Measurements from ENCODE around the gene BAG2. TPM values are rescaled to one million over a fixed set of nuclear protein-coding genes. Genes with fewer than 3 reads are reported as not detected.

BAG2 gene
- total RNA-seq, 4 donors from 2014 or later, result 0.64 to 1.3 (median 1.0) TPM

DNA sequence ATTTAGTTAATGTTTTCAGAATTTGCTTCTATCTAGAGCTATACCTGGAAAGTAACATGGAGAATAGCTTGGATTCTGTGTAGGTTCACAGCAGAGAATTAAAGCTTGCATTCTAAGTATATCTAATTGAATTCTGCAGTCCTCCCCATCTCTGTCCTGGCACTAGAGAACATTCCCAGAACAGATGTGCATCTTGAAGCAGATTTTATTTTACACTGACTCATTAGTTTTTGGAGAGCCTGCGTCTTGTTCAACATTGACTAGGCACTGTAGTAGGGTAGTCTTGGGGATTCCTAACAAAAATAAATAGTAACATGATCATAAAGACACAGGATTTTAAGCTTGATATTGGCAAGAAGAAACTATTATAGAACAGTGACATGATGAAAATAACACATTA lies 36.2 kb upstream of the BAG2 start:
- 59% methylated on average over 1 of the region's 1 CpG for WGBS

DNA sequence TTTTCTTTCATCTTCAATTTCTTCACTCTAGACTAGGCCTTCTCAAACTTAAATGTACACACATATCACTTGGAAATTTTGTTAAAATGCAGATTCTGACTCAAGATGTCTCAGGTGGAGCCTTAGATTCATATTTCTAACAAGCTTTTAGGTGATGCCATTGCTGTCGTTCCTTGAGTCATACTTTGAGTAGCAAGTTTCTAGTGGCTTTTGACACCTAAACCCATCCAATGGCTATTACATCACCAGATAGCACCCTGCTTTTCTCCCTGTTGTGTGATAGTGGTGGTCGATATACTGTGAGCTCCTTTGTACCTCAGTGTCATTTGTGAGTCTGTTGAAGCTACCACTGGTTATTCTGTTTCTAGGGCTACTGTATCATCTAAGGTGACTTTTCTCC lies 34.8 kb upstream of the BAG2 start:
- Histone ChIP-seq H3K9me3 (no peaks in the 10 kb centered on the region), H3K36me3 (peaks cover 28% of the 10 kb centered on the region), H3K27ac (no peak overlapping the region), H3K4me3 (no peak overlapping the region), H3K4me1 (no peaks in the 10 kb centered on the region), H3K27me3 (no peaks in the 10 kb centered on the region)
- TF ChIP-seq POLR2AphosphoS5 (IDR thresholded peaks at IDR 0.05) (no peak), POLR2A (IDR thresholded peaks at IDR 0.05) (no peak), EP300 (IDR thresholded peaks at IDR 0.05) (no peak)
- TF ChIP-seq, protein P1, sequence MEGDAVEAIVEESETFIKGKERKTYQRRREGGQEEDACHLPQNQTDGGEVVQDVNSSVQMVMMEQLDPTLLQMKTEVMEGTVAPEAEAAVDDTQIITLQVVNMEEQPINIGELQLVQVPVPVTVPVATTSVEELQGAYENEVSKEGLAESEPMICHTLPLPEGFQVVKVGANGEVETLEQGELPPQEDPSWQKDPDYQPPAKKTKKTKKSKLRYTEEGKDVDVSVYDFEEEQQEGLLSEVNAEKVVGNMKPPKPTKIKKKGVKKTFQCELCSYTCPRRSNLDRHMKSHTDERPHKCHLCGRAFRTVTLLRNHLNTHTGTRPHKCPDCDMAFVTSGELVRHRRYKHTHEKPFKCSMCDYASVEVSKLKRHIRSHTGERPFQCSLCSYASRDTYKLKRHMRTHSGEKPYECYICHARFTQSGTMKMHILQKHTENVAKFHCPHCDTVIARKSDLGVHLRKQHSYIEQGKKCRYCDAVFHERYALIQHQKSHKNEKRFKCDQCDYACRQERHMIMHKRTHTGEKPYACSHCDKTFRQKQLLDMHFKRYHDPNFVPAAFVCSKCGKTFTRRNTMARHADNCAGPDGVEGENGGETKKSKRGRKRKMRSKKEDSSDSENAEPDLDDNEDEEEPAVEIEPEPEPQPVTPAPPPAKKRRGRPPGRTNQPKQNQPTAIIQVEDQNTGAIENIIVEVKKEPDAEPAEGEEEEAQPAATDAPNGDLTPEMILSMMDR (IDR thresholded peaks at IDR 0.05), result no peak
- 95% methylated on average over 2 of the region's 2 CpGs for WGBS
- no peak for DNase-seq (ENCODE audit: low spot score in 2 of 2)

More for the DNA sequence above, 36.2 kb upstream of the BAG2 start:
- no peak for DNase-seq (ENCODE audit: low spot score in 2 of 2)
- Histone ChIP-seq H3K27ac (no peak overlapping the region), H3K4me1 (peaks cover 3% of the 10 kb centered on the region), H3K27me3 (no peaks in the 10 kb centered on the region), H3K9me3 (no peaks in the 10 kb centered on the region), H3K36me3 (peaks cover 19% of the 10 kb centered on the region), H3K4me3 (no peak overlapping the region)
- TF ChIP-seq EP300 (IDR thresholded peaks at IDR 0.05), result no peak
- TF ChIP-seq, protein P1 (IDR thresholded peaks at IDR 0.05), result no peak

DNA sequence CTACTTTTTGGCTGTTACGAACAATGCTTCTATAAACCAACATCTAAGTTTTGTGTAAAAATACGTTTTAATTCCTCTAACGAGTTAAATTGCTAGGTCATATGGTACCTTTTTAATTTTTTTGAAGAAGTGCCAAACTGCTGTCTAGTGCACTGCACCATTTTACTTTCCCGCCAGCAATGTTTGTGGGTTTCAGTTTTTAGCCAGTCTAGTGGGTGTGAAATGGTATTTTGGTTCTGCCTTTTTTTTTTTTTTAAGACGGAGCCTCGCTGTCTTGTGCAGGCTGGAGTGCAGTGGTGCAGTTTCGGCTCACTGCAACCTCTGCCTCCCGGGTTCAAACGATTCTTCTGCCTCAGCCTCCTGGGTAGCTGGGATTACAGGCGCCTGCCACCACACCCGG lies 34.1 kb upstream of the BAG2 start:
- no peaks in the 10 kb centered on the region for H3K27me3 ChIP-seq
- TF ChIP-seq POLR2AphosphoS5 (IDR thresholded peaks at IDR 0.05), result no peak
- TF ChIP-seq, protein P1 (IDR thresholded peaks at IDR 0.05), result no peak
- no peak for TF ChIP-seq POLR2A (IDR thresholded peaks at IDR 0.05)
- no peaks in the 10 kb centered on the region for H3K9me3 ChIP-seq
- WGBS, result 95% methylated on average over 11 of the region's 11 CpGs
- H3K36me3 ChIP-seq, result peaks cover 33% of the 10 kb centered on the region
- DNase-seq (ENCODE audit: low spot score in 2 of 2), result no peak
- H3K4me3 ChIP-seq, result no peak overlapping the region
- H3K27ac ChIP-seq, result no peak overlapping the region
- no peaks in the 10 kb centered on the region for H3K4me1 ChIP-seq

DNA sequence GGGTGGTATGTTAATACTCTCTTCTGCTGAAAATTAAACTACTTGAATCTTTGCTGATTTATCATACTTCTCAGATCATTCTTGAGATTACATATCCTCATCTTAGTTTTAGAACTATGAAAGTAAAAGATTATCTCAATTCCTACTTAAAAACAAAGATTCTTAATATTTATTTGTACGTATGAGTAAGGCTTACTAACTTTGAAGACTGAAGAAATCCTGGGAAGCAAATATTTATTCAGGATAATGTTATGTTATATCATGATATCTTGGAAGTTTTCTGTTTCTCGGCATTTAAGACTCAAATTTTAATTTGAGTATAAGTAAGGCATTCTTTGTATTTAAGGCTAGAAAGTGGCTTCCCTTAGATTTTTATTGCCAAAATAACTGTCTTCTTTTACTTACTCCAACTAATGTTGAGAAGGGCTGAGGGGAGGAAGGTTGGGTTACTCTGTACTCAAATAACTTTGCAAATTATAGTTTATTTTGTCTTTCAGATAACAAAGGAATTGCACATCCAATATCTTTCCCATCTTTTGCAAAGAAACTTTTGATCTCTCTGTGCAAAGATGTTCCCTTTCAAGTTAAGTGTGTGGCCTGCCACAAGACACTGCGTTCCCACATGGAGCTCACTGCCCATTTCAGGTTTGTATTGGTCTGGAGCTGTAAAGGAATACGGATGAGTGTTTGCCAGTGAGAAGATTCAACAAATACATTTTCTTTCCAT lies 30.5 kb upstream of the BAG2 start:
- TF ChIP-seq EP300 (IDR thresholded peaks at IDR 0.05) (no peak), POLR2AphosphoS5 (IDR thresholded peaks at IDR 0.05) (no peak), POLR2A (IDR thresholded peaks at IDR 0.05) (no peak)
- TF ChIP-seq, protein P1 (IDR thresholded peaks at IDR 0.05), result no peak
- 96% methylated on average over 4 of the region's 4 CpGs for WGBS
- peaks cover 28% of the 10 kb centered on the region for H3K36me3 ChIP-seq

DNA sequence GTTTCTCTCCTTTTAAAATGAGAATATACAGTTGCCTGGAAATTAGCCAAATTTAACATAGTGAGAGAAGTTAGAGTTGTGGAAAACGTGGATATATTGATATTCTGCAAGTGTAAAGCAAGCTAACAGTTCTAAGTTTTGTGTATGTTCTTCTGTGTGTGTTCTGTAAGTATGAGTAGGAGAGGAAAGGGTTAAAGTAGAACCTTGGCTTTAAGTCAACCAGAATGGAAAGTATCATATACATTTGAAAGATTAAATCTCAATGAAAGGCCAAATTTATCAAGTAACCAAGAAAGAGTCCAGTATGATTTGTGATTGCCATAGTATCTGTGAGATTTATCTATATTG lies 30.0 kb upstream of the BAG2 start:
- Histone ChIP-seq H3K4me3 (no peak overlapping the region), H3K9me3 (no peaks in the 10 kb centered on the region), H3K4me1 (no peaks in the 10 kb centered on the region), H3K27ac (no peak overlapping the region), H3K27me3 (no peaks in the 10 kb centered on the region), H3K36me3 (peaks cover 31% of the 10 kb centered on the region)
- 85% methylated on average over 1 of the region's 1 CpG for WGBS
- TF ChIP-seq POLR2A (IDR thresholded peaks at IDR 0.05) (no peak), EP300 (IDR thresholded peaks at IDR 0.05) (no peak), POLR2AphosphoS5 (IDR thresholded peaks at IDR 0.05) (no peak)
- TF ChIP-seq, protein P1 (IDR thresholded peaks at IDR 0.05), result no peak
- DNase-seq (ENCODE audit: low spot score in 2 of 2), result no peak

More for the DNA sequence above, 30.5 kb upstream of the BAG2 start:
- no peaks in the 10 kb centered on the region for H3K4me1 ChIP-seq
- no peaks in the 10 kb centered on the region for H3K9me3 ChIP-seq
- no peak for DNase-seq (ENCODE audit: low spot score in 2 of 2)
- no peak overlapping the region for H3K4me3 ChIP-seq
- H3K27me3 ChIP-seq, result no peaks in the 10 kb centered on the region
- H3K27ac ChIP-seq, result no peak overlapping the region

Data from suprapubic skin (tissue), 4 donors.